GM23248 (cell line): Measurements from ENCODE around the gene DGKB. TPM values are rescaled to one million over a fixed set of nuclear protein-coding genes. Genes with fewer than 3 reads are reported as not detected.

Source experiments
- DNase-seq: peaks from one replicate; pipeline ENCODE4 v3.0.0-alpha.2; 2015
- H2AFZ ChIP-seq: fragments of 200-600 bp; sonication (generic); 2 replicates; pipeline ENCODE4 v1.6.1; 2016; ENCODE audit warnings: antibody characterized with exemption
- H3F3A ChIP-seq: fragments of 200-600 bp; sonication (generic); 2 replicates; pipeline ENCODE4 v1.6.1; 2016; ENCODE audit warnings: mild to moderate bottlenecking, antibody characterized with exemption, mixed run types; ENCODE audit not compliant: insufficient read depth
- H3K27ac ChIP-seq: fragments of 200-600 bp; sonication (generic); 2 replicates; pipeline ENCODE4 v1.5.1; 2016; ENCODE audit warnings: mild to moderate bottlenecking
- H3K27me3 ChIP-seq: fragments of 200-600 bp; sonication (generic); replicated peaks from 2 replicates; pipeline ENCODE4 v1.6.1; 2016; ENCODE audit warnings: mild to moderate bottlenecking; ENCODE audit not compliant: insufficient read depth
- H3K36me3 ChIP-seq: fragments of 200-600 bp; sonication (generic); 2 replicates; pipeline ENCODE4 v1.6.1; 2016; ENCODE audit warnings: low read depth, mild to moderate bottlenecking
- H3K4me1 ChIP-seq: fragments of 200-600 bp; sonication (generic); 2 replicates; pipeline ENCODE4 v1.6.1; 2016; ENCODE audit warnings: mild to moderate bottlenecking; ENCODE audit not compliant: insufficient read depth
- H3K4me2 ChIP-seq: fragments of 200-600 bp; sonication (generic); one replicate; pipeline ENCODE4 v1.6.1; 2016; ENCODE audit warnings: mild to moderate bottlenecking; ENCODE audit not compliant: unreplicated experiment
- H3K4me3 ChIP-seq: fragments of 200-600 bp; sonication (generic); 2 replicates; pipeline ENCODE4 v1.5.1; 2016; ENCODE audit warnings: mild to moderate bottlenecking
- H3K79me2 ChIP-seq: fragments of 200-600 bp; sonication (generic); 2 replicates; pipeline ENCODE4 v1.6.1; 2016; ENCODE audit warnings: mild to moderate bottlenecking; ENCODE audit not compliant: insufficient read depth
- H3K9ac ChIP-seq: fragments of 200-600 bp; sonication (generic); 2 replicates; pipeline ENCODE4 v1.6.1; 2016; ENCODE audit warnings: mild to moderate bottlenecking
- H3K9me2 ChIP-seq: fragments of 200-600 bp; sonication (generic); 2 replicates; pipeline ENCODE4 v1.6.1; 2016; ENCODE audit warnings: mixed run types, mild to moderate bottlenecking, moderate library complexity; ENCODE audit not compliant: insufficient read depth
- H3K9me3 ChIP-seq: fragments of 200-600 bp; sonication (generic); one replicate; pipeline ENCODE4 v1.6.1; 2017; ENCODE audit warnings: low read depth
- H4K20me1 ChIP-seq: fragments of 200-600 bp; sonication (generic); 2 replicates; pipeline ENCODE4 v1.6.0; 2016; ENCODE audit not compliant: insufficient read depth
- EZH2 ChIP-seq: fragments of 200-600 bp; sonication (generic); IDR thresholded peaks from 2 replicates; pipeline ENCODE4 v1.6.1; 2018; ENCODE audit warnings: antibody characterized with exemption, mild to moderate bottlenecking; ENCODE audit not compliant: insufficient read depth, poor library complexity, severe bottlenecking
- EZH2phosphoT487 ChIP-seq: fragments of 200-600 bp; sonication (generic); IDR thresholded peaks from 2 replicates; pipeline ENCODE4 v1.6.1; 2018; ENCODE audit warnings: antibody characterized with exemption, moderate library complexity, mild to moderate bottlenecking, low read depth; ENCODE audit not compliant: insufficient read depth
- WGBS, 2 experiments: methylation state at CpG; one replicate each; pipeline ENCODE4 v1.1.6; 2015 to 2017; ENCODE audit warnings: low lambda C conversion rate in 2 of 2, low coverage in 1 of 2; ENCODE audit errors: missing lambda C conversion rate in 2 of 2; 5-methylcytosine and 5-hydroxymethylcytosine counted together
- in situ Hi-C: fragments of 300-500 bp; cut with MboI; formaldehyde crosslinking; loops from 2 replicates; pipeline ENCODE4 v1.15.0; 2020
- polyA plus RNA-seq: library from polyadenylated mRNA; unstranded; fragments of >200 nt; fragmentation: Nextera tagmentation; extraction: Ambion mirVana; gene quantifications from 2 replicates; pipeline ENCODE4 v1.2.1, GENCODE V29; 2016
- total RNA-seq: library from RNA; depleted of rRNA; stranded (reverse); fragments of >200 nt; shearing (Covaris generic); gene quantifications from 2 replicates; pipeline ENCODE4 v1.2.3, GENCODE V29; 2014

DGKB gene
- total and polyA plus RNA-seq, 2 experiments from 2014 or later, result 0.65 to 1.7 TPM

DNA sequence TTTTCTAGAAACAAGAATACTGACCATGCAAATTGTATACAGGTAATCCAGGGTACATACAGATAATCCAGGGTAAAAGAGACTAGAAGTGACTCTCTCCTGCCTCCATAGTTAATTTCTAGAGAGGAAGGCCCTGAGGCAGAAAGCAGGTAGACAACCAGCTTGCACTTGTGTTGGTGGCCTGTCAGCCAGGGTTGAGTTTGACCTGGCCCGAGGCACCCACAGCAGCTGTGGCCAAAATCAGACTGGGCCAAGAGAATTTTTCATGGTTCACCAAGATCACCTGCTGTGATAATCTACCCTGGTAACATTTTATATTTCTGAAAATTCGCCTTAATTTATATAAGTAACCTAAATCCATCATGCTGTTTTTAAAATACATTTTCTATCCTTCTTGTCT lies 526.6 kb downstream of the DGKB start:
- in situ Hi-C loops, result no loop called here
- Histone ChIP-seq H2AFZ (no peak overlapping the region), H4K20me1 (no peaks in the 10 kb centered on the region), H3K9me3 (no peaks in the 10 kb centered on the region), H3K4me1 (peaks cover 34% of the 10 kb centered on the region), H3K4me3 (no peak overlapping the region), H3K9me2 (no peaks in the 10 kb centered on the region), H3K36me3 (no peaks in the 10 kb centered on the region), H3K79me2 (no peaks in the 10 kb centered on the region), H3K27ac (no peak overlapping the region), H3K9ac (no peak overlapping the region), H3K4me2 (no peak overlapping the region), H3K27me3 (no peaks in the 10 kb centered on the region), H3F3A (peaks cover 20% of the 10 kb centered on the region)
- DNase-seq, result no peak
- 68 to 71% methylated on average over 2 of the region's 2 CpGs for WGBS, 2 experiments
- TF ChIP-seq EZH2phosphoT487 (no peak), EZH2 (no peak)

DNA sequence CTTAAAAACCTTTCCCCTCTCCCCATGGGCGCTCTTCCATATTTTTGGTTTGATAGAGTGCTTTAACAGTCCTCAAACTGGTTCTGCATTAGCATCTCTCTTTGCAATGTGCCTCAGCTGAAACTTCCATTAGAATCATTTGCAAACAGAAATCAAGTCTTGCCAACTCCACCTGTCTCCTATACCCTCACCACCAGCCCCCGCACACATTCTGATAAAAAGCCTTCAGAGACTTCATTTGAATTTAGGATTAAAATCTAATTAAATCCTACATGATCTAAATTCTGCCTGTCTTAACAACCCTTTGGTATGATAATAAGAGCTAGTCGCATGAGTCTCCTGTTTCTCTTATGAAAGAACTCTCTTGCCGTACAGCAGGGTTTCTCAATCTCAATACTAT lies 528.2 kb downstream of the DGKB start:
- no peaks in the 10 kb centered on the region for H4K20me1 ChIP-seq
- no peak overlapping the region for H3K27ac ChIP-seq
- H2AFZ ChIP-seq, result no peak overlapping the region
- no peaks in the 10 kb centered on the region for H3K9me2 ChIP-seq
- in situ Hi-C loops, result no loop called here
- WGBS, 2 experiments, result 95 to 97% methylated on average over 4 of the region's 4 CpGs
- no peak for DNase-seq
- H3K9me3 ChIP-seq, result no peaks in the 10 kb centered on the region
- H3K4me1 ChIP-seq, result peaks cover 23% of the 10 kb centered on the region
- no peaks in the 10 kb centered on the region for H3K36me3 ChIP-seq
- TF ChIP-seq EZH2 (no peak), EZH2phosphoT487 (no peak)
- no peaks in the 10 kb centered on the region for H3K79me2 ChIP-seq
- no peak overlapping the region for H3K9ac ChIP-seq
- H3K27me3 ChIP-seq, result no peaks in the 10 kb centered on the region
- H3F3A ChIP-seq, result peaks cover 17% of the 10 kb centered on the region
- H3K4me2 ChIP-seq, result no peak overlapping the region
- H3K4me3 ChIP-seq, result no peak overlapping the region

- Histone ChIP-seq H3K4me1 (no peaks in the 10 kb centered on the region), H3K9me3 (no peaks in the 10 kb centered on the region), H3K36me3 (no peaks in the 10 kb centered on the region), H3K4me2 (no peak overlapping the region), H3K79me2 (no peaks in the 10 kb centered on the region), H3K9me2 (no peaks in the 10 kb centered on the region), H3K9ac (no peak overlapping the region), H3K27ac (no peak overlapping the region), H3K27me3 (no peaks in the 10 kb centered on the region), H2AFZ (no peak overlapping the region), H3K4me3 (no peak overlapping the region), H4K20me1 (no peaks in the 10 kb centered on the region), H3F3A (no peaks in the 10 kb centered on the region)
- WGBS, 2 experiments, result 68 to 81% methylated on average over 3 of the region's 3 CpGs
- DNase-seq, result peak; percentile 19
- in situ Hi-C loops, result no loop called here
- no peak for TF ChIP-seq EZH2
- TF ChIP-seq EZH2phosphoT487, result no peak
Measured at GRCh38 chr7:14368285-14368684, 534.3 kb downstream of the DGKB start.

DNA sequence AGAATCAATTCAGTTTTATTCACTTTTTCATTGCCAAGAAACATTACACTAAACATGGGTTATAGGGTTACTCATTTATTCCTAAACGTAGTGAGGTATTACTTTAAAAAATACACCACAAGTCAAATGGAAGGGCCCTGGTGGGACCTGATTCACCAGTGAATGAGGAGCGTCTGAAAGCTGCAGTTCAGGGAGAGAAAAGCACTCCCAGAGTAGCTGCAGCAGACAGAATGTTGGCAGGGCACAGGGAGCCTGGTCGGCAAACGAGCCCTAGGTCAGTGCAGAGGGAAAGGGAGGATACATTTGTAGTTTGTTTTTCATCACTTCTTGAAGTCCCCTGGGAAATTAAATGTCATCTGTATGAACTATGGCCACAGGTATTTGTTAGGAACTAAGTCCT lies 551.4 kb downstream of the DGKB start:
- H3F3A ChIP-seq, result no peaks in the 10 kb centered on the region
- H3K9me3 ChIP-seq, result no peaks in the 10 kb centered on the region
- no peaks in the 10 kb centered on the region for H3K9me2 ChIP-seq
- no peak overlapping the region for H3K27ac ChIP-seq
- TF ChIP-seq EZH2 (no peak), EZH2phosphoT487 (no peak)
- no peaks in the 10 kb centered on the region for H3K27me3 ChIP-seq
- H3K4me3 ChIP-seq, result no peak overlapping the region
- no peaks in the 10 kb centered on the region for H3K36me3 ChIP-seq
- H3K4me2 ChIP-seq, result no peak overlapping the region
- 24 to 34% methylated on average over 4 of the region's 4 CpGs for WGBS, 2 experiments
- no peaks in the 10 kb centered on the region for H3K79me2 ChIP-seq
- H2AFZ ChIP-seq, result 0 out of 2 replicates have a peak overlapping the region, but pooled peaks have one; percentile 44
- H3K4me1 ChIP-seq, result no peaks in the 10 kb centered on the region
- in situ Hi-C loops, result no loop called here
- DNase-seq, result peak; percentile 5
- H4K20me1 ChIP-seq, result no peaks in the 10 kb centered on the region
- no peak overlapping the region for H3K9ac ChIP-seq
